Stimulated activated CD8-positive, alpha-beta memory T cell treated with anti-CD3 and anti-CD28 coated beads, Interleukin-4, amount 100 ng/mL, for 4 hours (primary cell): ENCODE data around the gene LECT2.

Source experiments
- DNase-seq, 2 donors: peaks; one replicate each; pipeline ENCODE4 v3.0.0-alpha.2; 2020; ENCODE audit warnings: low read depth in 2 of 2, low spot score in 1 of 2

The LECT2 gene

DNA sequence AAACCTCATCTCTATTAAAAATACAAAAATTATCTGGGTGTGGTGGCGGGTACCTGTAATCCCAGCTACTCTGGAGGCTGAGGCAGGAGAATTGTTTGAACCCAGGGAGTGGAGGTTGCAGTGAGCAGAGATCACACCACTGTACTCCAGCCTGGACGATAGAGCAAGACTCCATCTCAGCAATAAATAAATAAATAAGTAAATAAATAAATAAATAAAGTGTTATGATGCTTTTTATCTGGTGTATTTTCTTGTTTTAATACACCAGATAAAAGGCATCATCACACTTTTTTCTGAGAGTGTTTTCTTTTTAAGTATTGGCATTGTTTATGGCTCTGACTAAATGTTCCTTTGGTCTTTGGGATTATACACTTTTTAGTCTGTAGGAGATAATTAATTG lies 24.2 kb upstream of the LECT2 start:
- DNase-seq, result no peak

DNA sequence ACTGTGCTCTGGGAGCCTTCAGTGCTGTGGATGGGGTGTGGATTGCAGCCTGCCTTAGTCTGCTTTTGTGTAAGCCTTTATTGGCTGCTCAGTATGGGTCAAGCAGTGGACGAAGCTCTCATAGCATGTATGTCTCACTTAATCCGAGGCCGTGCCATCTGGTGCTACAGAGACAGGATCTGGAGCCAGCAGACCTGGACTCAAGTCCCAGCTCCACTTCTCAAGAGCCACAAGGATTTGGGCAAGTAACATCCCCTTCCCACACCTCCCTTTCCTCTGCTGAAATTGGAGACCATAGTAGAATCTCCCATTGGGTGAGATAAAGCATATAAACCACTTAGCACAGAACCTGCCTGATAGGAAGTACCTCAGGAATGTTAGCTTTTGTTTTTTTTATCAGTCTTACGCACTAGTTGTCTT lies 23.4 kb upstream of the LECT2 start:
- DNase-seq, result no peak

DNA sequence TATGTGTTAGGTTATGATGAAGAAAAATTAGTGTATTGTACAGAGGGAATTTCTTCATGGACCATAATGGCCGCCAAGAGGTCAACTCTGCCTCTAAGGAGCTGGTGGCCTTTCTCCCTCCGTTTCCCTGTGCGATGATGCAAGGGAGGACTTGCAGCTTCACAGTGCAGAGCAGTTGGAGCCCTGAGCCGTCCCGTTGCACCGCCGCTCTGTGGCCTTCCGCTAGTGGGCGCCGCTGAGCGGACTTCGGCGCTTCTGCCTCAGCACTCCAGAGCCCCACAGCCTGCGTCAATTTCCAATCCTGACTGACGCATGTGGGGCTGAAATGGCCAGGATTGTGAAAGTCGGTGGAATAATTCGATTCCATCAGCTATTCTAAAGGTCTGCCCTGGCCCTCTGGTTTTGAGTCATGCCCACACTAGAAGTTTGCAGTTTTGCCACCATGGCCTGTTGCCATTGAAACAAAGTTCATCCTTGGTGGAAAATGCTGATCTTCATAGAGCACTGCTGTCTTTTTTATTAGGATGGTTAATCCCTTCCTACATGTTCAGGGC lies 22.7 kb upstream of the LECT2 start:
- DNase-seq, result no peak

DNA sequence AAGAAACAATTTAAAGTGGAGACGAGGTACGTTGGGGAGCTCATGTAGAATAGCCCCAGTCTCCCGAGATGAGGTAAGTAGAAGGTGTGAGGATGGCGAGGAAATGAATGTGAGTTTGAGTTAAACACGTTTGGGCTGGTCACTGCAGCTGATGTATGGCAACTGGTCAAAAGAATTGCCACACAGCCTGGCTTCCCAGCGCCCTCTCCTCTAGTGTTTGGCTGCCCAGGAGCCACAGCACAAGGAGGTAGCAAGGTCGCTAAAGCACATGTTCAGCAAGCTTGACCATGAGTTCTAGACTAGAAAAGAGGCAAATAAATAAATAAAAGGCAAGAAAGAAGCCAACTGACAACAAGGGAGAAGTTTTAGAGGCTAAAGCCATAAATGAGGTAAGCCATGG lies 21.4 kb upstream of the LECT2 start:
- DNase-seq, result no peak

DNA sequence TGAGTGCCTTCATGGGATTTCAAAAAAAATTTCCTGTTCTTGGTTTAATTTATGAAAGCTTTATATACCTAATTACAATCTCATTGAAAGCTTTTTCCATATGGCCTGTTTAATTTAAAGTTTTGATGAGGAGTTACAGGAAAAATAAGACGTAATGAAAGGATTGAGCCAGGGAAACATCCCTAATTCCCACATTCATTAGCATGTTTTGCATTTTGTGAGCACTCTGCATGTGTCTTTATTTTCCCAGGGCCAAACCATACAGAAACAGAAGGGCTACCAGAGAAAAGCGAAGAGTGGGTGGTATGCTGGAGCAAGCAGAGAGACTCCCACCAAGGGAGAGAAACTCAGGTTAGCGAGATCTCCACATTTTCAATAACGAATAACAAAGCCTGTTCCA lies 20.3 kb upstream of the LECT2 start:
- no peak for DNase-seq

DNA sequence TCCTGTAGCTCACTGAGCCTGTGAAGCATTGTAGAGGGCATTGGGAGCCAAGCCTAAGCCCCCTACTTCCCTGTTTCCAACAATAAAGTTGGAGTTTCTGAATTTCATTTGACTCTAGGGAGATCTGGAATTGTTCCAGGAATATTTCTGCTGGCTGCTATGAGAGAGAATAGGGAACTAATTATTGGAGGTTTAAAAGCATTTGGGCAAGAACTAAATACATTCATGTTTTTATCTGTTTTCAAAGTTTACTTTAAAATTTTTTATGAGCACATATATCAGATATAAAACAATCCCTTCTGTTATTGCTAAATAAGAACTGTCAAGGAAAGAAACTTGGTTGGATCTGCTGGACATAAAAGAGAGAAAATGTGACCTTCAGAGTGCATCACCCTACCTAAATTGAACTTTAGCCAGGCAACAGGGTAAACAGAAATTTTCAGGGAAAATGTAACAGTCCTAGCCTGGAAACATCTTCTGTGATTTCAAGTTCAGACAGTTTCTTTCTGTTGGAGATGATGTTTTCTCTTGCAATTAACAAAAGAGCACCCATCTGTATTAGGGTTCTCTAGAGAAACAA lies 19.3 kb upstream of the LECT2 start:
- DNase-seq, result no peak

DNA sequence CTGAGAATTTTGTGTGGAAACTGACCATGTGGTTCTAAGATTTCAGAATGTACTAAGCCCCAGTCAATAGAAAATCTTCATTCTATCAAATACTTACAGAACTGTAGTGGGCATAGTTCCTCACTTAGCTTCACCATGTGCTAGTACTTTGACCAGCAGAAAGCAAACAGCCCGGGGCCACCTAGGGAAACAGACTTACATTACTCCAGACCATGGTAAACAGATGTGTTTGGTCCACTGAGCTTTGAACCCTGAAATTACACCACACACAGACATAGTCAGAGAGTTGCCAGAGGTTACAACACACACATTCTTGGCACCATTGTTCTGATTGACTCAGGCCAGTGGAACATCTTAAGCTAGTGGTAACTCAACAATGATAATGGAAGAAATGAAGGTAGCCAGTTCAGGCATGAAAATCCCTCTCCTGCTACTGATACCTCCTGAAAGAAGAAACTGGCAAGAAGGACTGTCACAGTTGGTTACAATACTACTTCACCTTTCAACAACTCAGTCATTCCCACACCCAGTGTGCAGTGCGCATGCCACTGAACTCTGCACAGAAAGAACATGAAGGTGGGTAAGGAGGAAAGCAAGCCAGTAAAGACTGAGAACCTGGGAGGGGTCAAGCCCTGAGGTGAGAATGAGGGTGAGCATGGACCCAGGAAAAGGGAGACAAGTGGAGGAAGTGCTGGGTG lies 18.7 kb upstream of the LECT2 start:
- no peak for DNase-seq

DNA sequence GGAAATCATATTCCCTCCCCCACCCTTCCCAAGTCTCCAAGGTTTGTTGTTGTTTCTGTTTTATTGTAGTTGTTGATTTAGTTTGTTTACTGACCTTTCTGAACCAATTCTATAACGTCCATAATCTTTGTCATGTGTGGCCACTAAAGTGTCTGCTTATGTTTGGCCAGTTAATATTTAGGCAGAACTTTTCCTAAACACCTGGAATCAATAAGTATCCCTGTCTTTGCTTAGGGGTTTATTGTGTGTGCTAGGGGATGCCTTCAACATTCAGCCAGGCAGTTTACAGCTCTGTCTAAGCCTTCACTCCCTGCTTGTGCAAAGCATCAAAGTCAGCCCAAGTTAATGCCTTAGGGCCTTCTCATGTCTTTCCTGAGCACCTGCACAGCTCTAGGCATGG lies 16.9 kb upstream of the LECT2 start:
- no peak for DNase-seq

DNA sequence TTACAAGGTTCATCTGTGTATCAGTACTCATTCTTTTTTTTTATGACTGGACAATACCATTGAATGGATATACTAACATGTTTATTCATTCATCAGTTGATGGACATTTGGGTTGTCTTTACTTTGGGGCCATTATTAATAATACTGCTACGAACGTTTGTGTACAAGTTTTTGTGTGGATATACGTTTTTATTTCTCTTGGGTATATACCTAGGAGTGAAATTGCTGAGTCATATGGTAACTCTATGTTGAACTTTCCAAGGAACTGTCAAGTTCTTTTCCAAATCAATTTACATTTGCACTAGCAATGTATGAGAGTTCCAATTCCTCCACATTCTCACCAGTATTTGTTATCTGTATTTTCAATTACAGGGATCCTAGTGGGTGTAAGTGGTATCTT lies 12.0 kb upstream of the LECT2 start:
- DNase-seq, result no peak

DNA sequence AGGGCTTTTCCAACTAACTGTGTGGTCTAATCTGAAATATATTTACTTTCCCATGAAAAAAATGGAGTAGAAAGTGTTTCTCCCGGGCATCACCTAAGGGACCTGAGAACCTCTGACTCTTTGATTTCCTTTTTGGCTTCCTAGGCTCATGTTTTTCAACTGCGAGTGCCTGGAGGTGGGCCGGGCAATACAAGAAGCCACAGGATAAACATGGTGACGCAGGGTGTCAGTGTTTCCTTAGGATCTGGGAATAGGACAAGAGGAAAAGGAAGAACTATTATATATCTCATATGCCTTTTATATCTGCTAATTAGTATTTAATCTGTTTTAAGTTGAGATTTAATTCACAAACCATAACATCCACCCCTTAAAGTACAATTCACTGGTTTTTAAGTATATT lies 11.4 kb upstream of the LECT2 start:
- no peak for DNase-seq

DNA sequence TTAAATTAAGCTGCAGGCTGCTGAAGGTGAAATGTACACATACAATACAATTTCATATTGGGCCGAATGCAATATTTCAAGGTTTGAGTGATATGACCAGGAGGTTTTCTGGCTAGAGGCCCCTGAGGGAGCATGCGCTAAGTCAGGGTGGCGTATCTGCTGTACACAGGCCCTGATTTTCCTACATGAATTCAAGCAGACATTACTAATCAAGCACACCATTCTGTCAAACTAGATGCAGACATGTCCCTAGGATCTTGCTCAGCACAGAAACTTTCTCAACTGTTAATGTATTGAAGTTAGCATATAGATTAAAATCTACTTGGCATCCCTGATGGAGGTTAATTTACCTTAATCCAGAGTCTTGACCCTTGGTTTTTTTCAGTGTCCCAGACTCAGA lies 10.7 kb upstream of the LECT2 start:
- DNase-seq, result no peak

DNA sequence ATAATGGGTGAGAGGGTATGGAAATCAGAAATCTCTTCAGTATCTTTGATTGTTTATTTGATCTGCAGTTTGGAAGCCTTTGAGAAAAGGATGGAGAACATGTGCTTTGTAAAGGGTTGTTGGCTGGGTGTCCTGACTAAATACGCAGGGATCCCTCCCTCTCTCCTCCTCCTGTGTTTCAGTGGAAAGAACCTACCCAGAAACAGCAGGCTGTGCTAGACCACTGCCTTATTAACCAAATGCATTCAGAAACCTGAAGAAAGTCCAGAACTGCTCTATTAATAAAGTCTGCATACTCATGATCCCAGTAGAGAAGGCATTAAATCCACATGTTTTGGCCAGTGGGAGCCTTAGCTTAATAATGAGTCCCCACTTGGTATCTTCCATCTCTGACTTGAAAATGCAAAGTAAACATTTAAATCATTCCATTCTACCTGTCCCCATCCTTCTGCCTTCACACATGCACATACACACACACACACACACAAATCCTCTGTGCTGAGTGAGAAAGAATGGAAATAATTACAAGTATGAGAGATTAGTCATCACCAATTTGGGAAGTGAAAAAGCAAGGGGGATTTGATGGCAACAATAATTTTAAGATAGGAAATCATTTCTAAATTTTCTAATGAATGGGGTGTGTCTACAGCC lies 10.0 kb upstream of the LECT2 start:
- no peak for DNase-seq

DNA sequence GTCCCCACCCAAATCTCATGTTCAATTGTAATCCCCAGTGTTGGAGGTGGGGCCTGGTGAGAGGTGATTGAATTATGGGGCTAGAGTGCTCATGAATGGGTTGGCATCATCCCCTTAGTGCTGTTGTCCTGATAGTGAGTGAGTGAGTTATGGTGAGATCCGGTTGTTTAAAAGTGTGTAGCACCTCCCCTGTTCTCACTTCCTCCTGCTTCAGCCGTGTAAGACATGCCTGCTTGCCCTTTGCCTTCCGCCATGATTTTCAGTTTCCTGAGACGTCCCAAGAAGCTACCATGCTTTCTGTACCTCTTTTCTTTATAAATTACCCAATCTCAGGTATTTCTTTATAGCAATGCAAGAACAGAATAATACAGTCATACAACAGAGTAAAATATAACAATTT lies 742 bp upstream of the LECT2 start:
- no peak for DNase-seq

DNA sequence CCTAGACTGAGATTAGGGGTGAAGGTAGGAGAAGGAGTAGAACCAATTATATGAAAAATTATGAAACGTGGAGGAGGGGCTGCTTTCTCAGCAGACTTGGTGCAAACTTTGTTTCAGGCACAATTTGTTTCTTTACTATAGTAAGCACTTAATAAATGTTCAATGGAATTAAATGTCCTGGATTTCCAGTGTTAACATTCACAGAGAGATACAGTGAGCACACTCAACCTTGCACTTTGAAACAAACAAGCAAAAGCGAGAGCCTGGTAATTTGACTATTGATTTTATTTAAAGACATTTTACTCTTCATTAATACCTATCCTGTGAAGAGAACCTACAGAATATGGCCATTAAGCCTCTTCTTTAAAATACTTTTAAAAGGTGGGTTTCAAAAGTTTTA lies 933 bp downstream of the LECT2 start:
- DNase-seq, result no peak

DNA sequence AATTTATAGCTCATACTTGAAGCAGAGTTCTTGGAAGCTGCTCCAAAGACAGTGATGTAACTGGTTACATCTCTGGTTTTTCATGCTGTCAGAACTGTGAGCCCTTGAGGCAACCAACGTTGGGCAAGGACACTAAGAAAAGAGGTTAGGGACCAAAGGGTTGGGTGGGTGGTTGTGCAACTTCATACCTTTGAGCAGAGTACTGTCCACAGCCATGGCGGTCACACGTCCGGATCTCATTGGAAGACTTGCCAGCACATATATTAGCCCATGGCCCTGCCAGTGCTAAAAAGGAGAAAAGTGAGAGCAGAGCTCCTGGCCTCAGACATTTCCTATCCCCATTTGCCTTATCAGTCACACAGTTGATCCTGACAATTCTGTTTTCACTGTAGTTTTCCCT lies 2.1 kb downstream of the LECT2 start:
- no peak for DNase-seq

DNA sequence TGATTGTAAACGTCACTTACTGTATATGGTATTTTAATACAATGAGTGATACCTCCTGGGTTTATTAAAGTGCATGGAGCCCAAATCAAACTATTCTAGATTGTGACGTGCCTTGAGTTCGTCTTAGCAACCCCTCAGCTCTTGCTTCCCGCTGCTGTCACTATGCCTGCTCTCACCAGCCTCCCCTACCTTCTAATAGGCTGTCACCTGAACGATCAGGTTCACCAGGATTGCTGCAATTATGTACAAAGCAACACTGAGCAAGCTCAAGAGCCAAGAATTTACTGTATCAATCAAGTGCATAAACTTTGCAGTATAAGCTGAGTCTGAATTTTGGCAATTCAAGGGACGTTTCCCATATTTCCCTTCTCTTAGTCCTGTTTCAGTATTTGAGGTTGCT lies 3.0 kb downstream of the LECT2 start:
- DNase-seq, result no peak

DNA sequence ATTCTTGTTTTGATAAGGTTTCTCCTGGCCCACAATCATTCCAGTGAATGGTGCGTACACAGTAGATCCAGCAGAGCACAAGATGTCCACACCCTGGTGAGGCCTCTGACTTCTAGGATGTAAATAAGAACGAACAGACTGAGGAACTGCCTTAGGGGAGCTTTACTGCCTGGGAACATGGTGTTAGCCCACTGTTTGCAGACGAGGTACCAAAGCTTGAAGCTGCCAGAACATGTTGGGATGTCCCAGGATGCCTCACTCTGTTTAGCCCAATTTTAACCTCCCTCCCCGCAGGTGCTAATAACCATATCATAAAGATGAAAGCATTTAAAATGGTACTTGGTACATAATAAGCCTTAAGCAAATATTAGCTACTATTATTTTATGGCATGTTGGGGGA lies 3.5 kb downstream of the LECT2 start:
- DNase-seq, result no peak

DNA sequence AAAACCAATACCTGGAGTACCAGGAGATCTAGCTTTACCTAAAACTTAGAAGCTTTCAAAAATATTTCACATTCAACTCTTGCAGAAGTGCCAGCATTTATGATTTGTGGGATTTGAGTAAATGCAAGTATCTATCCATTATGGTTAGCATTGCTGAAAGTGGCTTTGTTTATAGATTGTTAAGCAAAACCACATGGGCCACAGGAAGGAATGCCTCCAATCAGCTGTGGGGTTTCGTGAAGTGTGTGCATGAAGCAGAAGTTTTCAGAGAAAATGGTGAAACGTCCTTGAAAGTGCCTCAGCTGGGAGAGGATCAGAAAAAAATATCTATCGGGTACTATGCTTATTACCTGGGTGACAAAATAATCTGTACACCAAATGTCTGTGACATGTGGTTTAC lies 4.2 kb downstream of the LECT2 start:
- DNase-seq, result no peak

DNA sequence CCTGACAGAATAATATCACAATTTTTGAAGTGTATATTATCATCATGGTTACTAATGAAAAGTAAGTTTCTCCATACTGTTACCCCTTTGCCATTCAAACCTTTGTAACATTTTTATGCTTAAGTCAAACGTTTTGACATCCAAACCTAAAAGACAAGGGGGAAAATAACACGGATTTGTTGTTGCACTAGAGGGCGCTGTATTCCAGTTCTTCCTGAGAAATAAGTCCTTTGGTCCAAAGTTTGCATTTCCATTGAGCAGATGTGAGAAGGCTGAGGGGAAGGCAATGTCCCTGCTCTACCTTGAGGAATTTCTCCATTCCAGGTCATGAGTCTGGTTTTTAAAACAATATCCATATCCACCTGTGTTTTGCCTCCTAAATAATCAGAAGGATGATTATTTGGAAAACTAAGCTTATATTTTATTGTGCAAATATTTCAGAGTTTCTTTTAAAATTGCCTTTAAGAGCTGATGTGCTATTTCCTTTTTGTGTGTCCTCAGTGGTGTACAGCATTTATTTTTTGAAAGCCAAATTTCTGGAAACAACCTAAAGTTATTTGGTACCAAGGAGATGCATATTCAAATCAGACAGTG lies 9.7 kb downstream of the LECT2 start:
- DNase-seq, result no peak

DNA sequence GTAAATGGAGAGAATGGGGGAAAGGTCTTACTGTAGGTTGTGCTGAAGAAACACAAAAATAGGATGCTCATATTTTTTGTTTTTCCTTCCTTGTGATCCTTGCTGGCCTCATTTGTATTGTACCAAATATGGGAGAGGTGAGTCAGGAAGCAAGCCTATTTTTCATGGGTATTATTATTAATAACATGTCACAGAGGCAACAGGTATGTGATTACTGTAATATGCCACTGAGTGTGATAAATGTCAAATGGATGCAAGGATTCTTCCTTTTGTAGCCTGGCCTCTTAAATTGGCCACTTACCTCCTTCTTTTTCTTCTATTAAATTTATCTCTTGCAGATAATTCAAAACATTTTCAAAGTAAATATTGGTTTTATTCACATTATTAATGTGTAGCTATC lies 10.2 kb downstream of the LECT2 start:
- no peak for DNase-seq

DNA sequence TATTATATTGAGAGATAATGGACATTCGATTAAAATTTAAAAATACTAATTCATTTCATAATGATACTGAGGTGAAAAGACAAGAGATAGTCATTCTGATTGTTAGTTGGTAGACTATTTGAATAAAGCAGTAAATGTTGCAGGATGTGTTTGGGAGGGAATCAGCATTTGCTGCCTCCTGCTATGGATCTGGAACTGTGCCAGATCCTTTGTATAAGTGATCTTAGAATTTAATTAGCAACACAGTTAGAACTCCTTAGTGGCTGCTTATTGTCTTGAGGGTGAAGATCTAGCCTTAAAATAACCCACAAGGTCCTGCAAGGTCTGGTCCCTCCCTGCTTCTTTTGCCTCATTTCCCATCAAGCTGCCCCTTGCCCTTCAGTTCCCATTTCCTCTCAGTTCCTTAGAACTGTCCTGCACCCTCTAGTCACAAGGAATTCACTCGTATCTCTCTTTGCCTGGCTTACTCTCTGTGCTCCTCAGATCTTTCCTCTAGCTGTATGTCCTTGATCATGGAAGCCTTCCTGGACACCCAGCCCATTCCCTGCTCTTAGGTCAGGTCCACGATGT lies 12.5 kb downstream of the LECT2 start:
- DNase-seq, result no peak

DNA sequence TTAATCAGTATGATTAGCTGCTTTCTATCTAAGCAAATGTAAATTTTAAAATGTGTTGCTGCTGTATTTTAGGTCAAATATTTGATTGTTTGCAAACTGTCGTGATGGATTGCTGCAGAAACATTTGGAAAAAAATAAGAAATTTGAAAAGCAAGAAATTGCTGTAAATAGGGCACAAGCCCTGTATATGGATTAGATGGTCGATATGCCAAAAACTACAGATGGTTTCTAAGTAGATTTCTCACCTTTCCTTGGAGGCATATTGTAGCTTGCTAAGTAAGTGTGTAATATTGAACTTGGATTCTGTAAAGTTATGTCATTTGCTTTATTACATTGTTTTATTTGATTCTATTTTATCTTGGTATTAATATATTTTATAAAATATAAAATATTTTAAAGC lies 13.1 kb downstream of the LECT2 start:
- DNase-seq, result no peak
